Heart right ventricle (tissue), 16 donors: ENCODE data around the gene SHBG. TPM values are rescaled to one million over a fixed set of nuclear protein-coding genes. Genes with fewer than 3 reads are reported as not detected.

Experiments
- ATAC-seq, 8 donors: fragments of 200-7000 bp; cut with Tn5 transposase; one replicate each; pipeline ENCODE4 v1.9.1; 2020; ENCODE audit warnings: mild to moderate bottlenecking in 8 of 8, moderate library complexity in 8 of 8, moderate number of reproducible peaks in 1 of 8
- DNase-seq, 2 donors: peaks; one replicate each; pipeline ENCODE4 v3.0.0-alpha.2; 2020
- H3K27ac ChIP-seq, 10 donors: fragments of 200-600 bp; sonication (generic) in 2 of 10; one replicate each; pipeline versions ENCODE4 v1.5.0 to v1.8.0; 2020 to 2022; ENCODE audit warnings: mild to moderate bottlenecking in 3 of 10
- H3K27me3 ChIP-seq, 7 donors: fragments of 200-600 bp; one replicate each; pipeline ENCODE4 v1.8.0; 2021 to 2022; ENCODE audit warnings: mild to moderate bottlenecking in 2 of 7
- H3K36me3 ChIP-seq, 9 donors: fragments of 200-600 bp; sonication (generic) in 1 of 9; one replicate each; pipeline versions ENCODE4 v1.5.0 to v1.8.0; 2020 to 2022; ENCODE audit warnings: mild to moderate bottlenecking in 2 of 9
- H3K4me1 ChIP-seq, 9 donors: fragments of 200-600 bp; sonication (generic) in 1 of 9; one replicate each; pipeline versions ENCODE4 v1.5.0 to v1.8.0; 2020 to 2022; ENCODE audit warnings: mild to moderate bottlenecking in 4 of 9
- H3K4me3 ChIP-seq, 10 donors: fragments of 200-600 bp; sonication (generic) in 2 of 10; one replicate each; pipeline versions ENCODE4 v1.5.0 to v1.8.0; 2020 to 2022; ENCODE audit warnings: mild to moderate bottlenecking in 7 of 10, moderate library complexity in 2 of 10
- H3K9me3 ChIP-seq, 11 donors: fragments of 200-600 bp in 10 of 11; sonication (generic) in 2 of 11; one replicate each; pipeline versions ENCODE4 v1.5.0 to v1.8.0; 2013 to 2022; ENCODE audit warnings: mild to moderate bottlenecking in 2 of 11, control low read depth in 1 of 11, moderate library complexity in 1 of 11
- CTCF ChIP-seq, 9 donors: fragments of 200-600 bp; sonication (generic) in 2 of 9; IDR thresholded peaks; one replicate each; pipeline versions ENCODE4 v1.5.0 to v1.8.0; 2021 to 2022; ENCODE audit warnings: antibody characterized with exemption in 9 of 9, mild to moderate bottlenecking in 5 of 9, moderate library complexity in 1 of 9
- WGBS, 2 donors: extraction: QIAGEN DNeasy Blood & Tissue Kit; methylation state at CpG; one replicate each; pipeline ENCODE4 v1.1.7; 2013; ENCODE audit warnings: inconsistent platforms in 1 of 2; 5-methylcytosine and 5-hydroxymethylcytosine counted together
- intact Hi-C, 10 donors: fragments of 100-400 bp; cut with DNase I; formaldehyde crosslinking; loops; one replicate each; pipeline versions ENCODE4 v1.11.1 to v1.14.2; 2022
- polyA plus RNA-seq, 2 donors: library from polyadenylated mRNA; stranded (reverse); fragments of 200-250 nt; gene quantifications; one replicate each; pipeline ENCODE4 v1.2.3, GENCODE V29; 2013
- total RNA-seq, 10 donors: library from RNA; stranded (reverse); fragmentation: NEBNext Ultra II Directional in 3 of 10; extraction: Animal tissue kit (Norgen Biotek cat#: 25700) in 3 of 10; gene quantifications; one replicate each; pipeline versions ENCODE4 v1.2.1 to v1.2.4, GENCODE V29; 2021 to 2023
- donor health status: Arrhythmogenic right ventricular cardiomyopathy.
- donor health status: ischemic (EF 13 %, LVEDD 7.1; RV severe dilation, severe dysfunction).
- donor health status: healthy with polysubstance abuse.
- donor health status: DM: no; HTN: yes; CAD: no.
- donor health status: DM: no; HTN: no; CAD: no.
- donor health status: ischemic (EF 25% LVEDD 6.9; RV normal size, moderate dysfunction).
- donor health status: ischemic (EF 25% LVEDD 5.7; RV mildly dilated, moderate dysfunction).
- donor health status: healthy.
- donor health status: DM: yes; HTN: yes; CAD: no.
- donor health status: Ischemic cardiomyopathy.
- donor health status: ischemic (EF 35%, LVEDD 5.7; RV mildly dilated, moderate dysfunction).
- donor health status: nonischemic (EF 11% LVEDD 7.7; RV severe dilation, severe dysfunction).
- donor health status: DM: yes; HTN: yes; CAD: no.
- donor health status: PGD.
- donor health status: ischemic (EF 29% LVEDD 5.4; RV normal size, mild dysfunction).
- donor health status: nonischemic (EF 23%, LVEDD 6.1; RV moderate dilation, normal function).

The SHBG gene
- total and polyA plus RNA-seq, 12 donors, result 0.19 to 1.3 (median 0.38) TPM; not detected in 3

DNA sequence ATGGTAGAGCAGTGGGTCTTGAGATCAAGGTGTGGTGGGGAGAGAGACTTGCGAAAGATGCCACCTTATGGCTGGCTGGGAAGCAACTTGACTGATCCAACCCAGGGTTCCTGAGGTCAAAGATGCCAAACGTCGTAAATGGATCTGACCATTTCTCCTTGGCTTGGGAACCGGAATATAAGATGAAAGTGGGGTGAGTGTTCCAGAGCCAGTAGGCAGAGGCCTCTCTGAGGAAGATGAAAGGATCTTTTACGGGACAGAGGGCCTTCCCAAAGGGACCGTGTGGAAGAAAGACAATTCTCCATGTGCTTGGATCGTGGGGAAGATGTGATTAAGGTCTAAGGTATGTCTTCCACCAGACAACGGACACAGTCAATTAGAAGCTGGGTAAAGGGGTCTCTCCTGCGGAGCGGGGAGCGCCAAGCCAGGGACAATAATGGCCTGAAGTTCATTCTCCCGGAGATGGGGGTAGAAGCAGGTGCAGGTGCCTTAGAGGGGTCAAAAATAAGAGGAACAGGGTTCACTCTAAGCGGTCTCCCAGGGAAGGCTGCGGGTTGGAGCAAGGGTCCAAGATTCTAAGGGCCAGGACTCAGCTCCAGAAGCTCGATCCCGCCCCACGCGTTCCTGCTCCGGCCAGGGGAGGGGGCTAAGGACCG is 16.0 kb upstream of the SHBG start:
- peak overlapping the region; percentile 76 to 98 (median 92) for H3K27ac ChIP-seq
- H3K27me3 ChIP-seq, result no peaks in the 10 kb centered on the region
- peaks cover 5 to 59% (median 34%) of the 10 kb centered on the region in 9 donors for H3K4me1 ChIP-seq
- H3K9me3 ChIP-seq, result no peaks in the 10 kb centered on the region
- peak in 1 of 9 donors; percentile 18 for TF ChIP-seq CTCF (IDR thresholded peaks at IDR 0.05)
- H3K36me3 ChIP-seq, result peaks cover 0 to 23% (median 5%) of the 10 kb centered on the region in 9 donors
- ATAC-seq (no peak), DNase-seq (no peak)
- intact Hi-C loops, result loop anchor here in 2 of 10 donors (2.0 to 5.0 kb wide), 2 partner anchors 73 kb away; partner anchors contain the start of genes TP53 (in 2 of the 2) and WRAP53 (in 1 of the 2)
- 6% methylated on average over 19 to 20 of the region's 20 CpGs for WGBS, 2 donors
- peak overlapping the region; percentile 45 to 96 (median 88) for H3K4me3 ChIP-seq

GRCh38 chr17:7614425-7615264 is 15.3 kb upstream of the SHBG start, which contains the start of gene FXR2:
FXR2 (minus strand) TSS chr17:7614897; CDS start chr17:7614532, 365 bp downstream.
- DNase-seq (peak; percentile 99 to 100), ATAC-seq (peak; percentile 97 to 99 (median 99))
- H3K27me3 ChIP-seq, result no peaks in the 10 kb centered on the region
- peaks cover 0 to 17% (median 5%) of the 10 kb centered on the region in 9 donors for H3K36me3 ChIP-seq
- H3K4me1 ChIP-seq, result peaks cover 2 to 52% (median 34%) of the 10 kb centered on the region in 9 donors
- TF ChIP-seq CTCF (IDR thresholded peaks at IDR 0.05), result peak in 8 of 9 donors; percentile 58 to 84 (median 72)
- WGBS, 2 donors, result 1% methylated on average over 73 to 92 of the region's 93 CpGs
- H3K9me3 ChIP-seq, result no peaks in the 10 kb centered on the region
- intact Hi-C loops, result loop anchor here in 2 of 10 donors (2.0 to 5.0 kb wide), 2 partner anchors 72 to 73 kb away; partner anchors contain the start of genes TP53 (in 2 of the 2) and WRAP53 (in 1 of the 2)
- peak within 1 kb of the TSS; percentile 45 to 96 (median 88) for H3K4me3 ChIP-seq
- H3K27ac ChIP-seq, result peak within 1 kb of the TSS; percentile 76 to 98 (median 92)

- ATAC-seq, result no peak
- DNase-seq, result no peak
- peaks cover 2 to 45% (median 34%) of the 10 kb centered on the region in 9 donors for H3K4me1 ChIP-seq
- no peak for TF ChIP-seq CTCF (IDR thresholded peaks at IDR 0.05)
- H3K36me3 ChIP-seq, result peaks cover 0 to 14% (median 5%) of the 10 kb centered on the region in 9 donors
- H3K9me3 ChIP-seq, result no peaks in the 10 kb centered on the region
- H3K4me3 ChIP-seq, result peak overlapping the region in 9 of 10 donors; percentile 24 to 93 (median 57)
- WGBS, 2 donors, result 6 to 9% methylated on average over 28 of the region's 28 CpGs
- peak overlapping the region in 9 of 10 donors; percentile 79 to 98 (median 88) for H3K27ac ChIP-seq
- no peaks in the 10 kb centered on the region for H3K27me3 ChIP-seq
- intact Hi-C loops, result loop anchor here in 1 of 10 donors (2.0 kb wide), 1 partner anchor 71 kb away; the partner anchor contains the start of gene TP53
These were observed 14.6 kb upstream of the SHBG start for GRCh38 chr17:7615265-7615747.

DNA sequence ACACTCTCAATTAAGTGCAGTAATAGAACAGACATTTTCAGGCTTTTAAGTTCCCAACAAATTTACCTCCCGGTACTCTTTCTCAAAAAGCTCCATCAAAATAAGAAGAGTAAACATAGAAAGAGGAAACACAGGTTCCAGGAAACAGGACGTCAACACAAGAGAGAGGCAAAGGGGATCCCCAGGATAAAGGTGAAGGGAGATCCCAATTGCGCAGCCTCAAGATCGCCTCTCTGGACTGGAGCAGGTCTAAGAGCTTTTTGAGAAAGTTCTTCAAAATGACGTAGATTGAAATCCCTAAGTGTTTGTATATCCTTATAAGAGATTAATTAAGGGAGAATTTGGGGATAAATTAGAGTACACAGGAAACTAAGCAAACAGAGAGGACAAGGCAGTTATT is 11.3 kb upstream of the SHBG start:
- intact Hi-C loops, result no loop called here
- no peak for DNase-seq
- H3K36me3 ChIP-seq, result no peaks in the 10 kb centered on the region
- peaks cover 0 to 12% (median 5%) of the 10 kb centered on the region in 9 donors for H3K4me1 ChIP-seq
- TF ChIP-seq CTCF (IDR thresholded peaks at IDR 0.05), result no peak
- H3K9me3 ChIP-seq, result no peaks in the 10 kb centered on the region
- ATAC-seq, result no peak
- H3K4me3 ChIP-seq, result no peak overlapping the region
- no peak overlapping the region for H3K27ac ChIP-seq
- H3K27me3 ChIP-seq, result no peaks in the 10 kb centered on the region
- 74 to 77% methylated on average over 5 of the region's 5 CpGs for WGBS, 2 donors
